ENCODE results near the gene ZFP64.

- TF ChIP-seq CTCF (IDR thresholded peaks at IDR 0.05) (no peak), EZH2 (IDR thresholded peaks at IDR 0.05) (no peak), EZH2phosphoT487 (IDR thresholded peaks at IDR 0.05) (no peak)
Observed at GRCh38 chr20:52129611-52130010, 62.0 kb downstream of the ZFP64 start.

All from neural progenitor cell (in vitro differentiated cells).